ENCODE data around the gene CAPN3.

The CAPN3 gene

DNA sequence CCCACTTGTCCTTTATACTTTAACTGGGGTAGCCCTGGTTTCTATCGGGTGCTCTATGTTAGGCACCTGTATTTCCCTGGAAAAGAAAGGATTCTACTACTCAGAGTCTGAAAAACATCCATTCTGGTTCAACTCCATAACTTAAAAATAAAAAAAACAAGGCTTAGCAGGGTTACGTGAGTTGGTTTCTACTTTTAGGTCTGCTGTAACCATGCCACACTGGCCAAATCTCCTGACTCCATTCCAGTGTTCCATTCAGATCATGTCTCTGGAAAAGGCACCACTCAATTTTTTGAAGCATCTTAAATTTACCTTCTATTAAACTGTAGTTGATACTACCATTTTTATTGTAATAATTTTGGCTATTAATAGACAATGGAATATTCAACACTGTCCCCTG lies 62.1 kb downstream of the CAPN3 start:
- Histone ChIP-seq H3K9ac (ENCODE audit: low read length) (no peak overlapping the region), H3K4me3 (ENCODE audit: low read length) (no peak overlapping the region), H2AFZ (ENCODE audit: low read depth, low read length) (no peak overlapping the region), H3K27me3 (ENCODE audit: low read depth, low read length) (no peaks in the 10 kb centered on the region), H4K20me1 (ENCODE audit: insufficient read depth, low read length) (no peaks in the 10 kb centered on the region), H3K27ac (ENCODE audit: low read length) (no peak overlapping the region), H3K36me3 (replicated peaks; ENCODE audit: low read depth, low read length) (peaks cover 25% of the 10 kb centered on the region), H3K9me3 (ENCODE audit: insufficient read depth, low read length) (no peaks in the 10 kb centered on the region), H3K4me2 (ENCODE audit: low read length) (no peak overlapping the region), H3K79me2 (ENCODE audit: low read length) (no peaks in the 10 kb centered on the region), H3K4me1 (ENCODE audit: low read length) (no peaks in the 10 kb centered on the region)
- TF ChIP-seq, protein P1, sequence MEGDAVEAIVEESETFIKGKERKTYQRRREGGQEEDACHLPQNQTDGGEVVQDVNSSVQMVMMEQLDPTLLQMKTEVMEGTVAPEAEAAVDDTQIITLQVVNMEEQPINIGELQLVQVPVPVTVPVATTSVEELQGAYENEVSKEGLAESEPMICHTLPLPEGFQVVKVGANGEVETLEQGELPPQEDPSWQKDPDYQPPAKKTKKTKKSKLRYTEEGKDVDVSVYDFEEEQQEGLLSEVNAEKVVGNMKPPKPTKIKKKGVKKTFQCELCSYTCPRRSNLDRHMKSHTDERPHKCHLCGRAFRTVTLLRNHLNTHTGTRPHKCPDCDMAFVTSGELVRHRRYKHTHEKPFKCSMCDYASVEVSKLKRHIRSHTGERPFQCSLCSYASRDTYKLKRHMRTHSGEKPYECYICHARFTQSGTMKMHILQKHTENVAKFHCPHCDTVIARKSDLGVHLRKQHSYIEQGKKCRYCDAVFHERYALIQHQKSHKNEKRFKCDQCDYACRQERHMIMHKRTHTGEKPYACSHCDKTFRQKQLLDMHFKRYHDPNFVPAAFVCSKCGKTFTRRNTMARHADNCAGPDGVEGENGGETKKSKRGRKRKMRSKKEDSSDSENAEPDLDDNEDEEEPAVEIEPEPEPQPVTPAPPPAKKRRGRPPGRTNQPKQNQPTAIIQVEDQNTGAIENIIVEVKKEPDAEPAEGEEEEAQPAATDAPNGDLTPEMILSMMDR (IDR thresholded peaks at IDR 0.05; ENCODE audit: low read depth, low read length), result no peak
- TF ChIP-seq EZH2phosphoT487 (IDR thresholded peaks at IDR 0.05; ENCODE audit: low read depth), result no peak

DNA sequence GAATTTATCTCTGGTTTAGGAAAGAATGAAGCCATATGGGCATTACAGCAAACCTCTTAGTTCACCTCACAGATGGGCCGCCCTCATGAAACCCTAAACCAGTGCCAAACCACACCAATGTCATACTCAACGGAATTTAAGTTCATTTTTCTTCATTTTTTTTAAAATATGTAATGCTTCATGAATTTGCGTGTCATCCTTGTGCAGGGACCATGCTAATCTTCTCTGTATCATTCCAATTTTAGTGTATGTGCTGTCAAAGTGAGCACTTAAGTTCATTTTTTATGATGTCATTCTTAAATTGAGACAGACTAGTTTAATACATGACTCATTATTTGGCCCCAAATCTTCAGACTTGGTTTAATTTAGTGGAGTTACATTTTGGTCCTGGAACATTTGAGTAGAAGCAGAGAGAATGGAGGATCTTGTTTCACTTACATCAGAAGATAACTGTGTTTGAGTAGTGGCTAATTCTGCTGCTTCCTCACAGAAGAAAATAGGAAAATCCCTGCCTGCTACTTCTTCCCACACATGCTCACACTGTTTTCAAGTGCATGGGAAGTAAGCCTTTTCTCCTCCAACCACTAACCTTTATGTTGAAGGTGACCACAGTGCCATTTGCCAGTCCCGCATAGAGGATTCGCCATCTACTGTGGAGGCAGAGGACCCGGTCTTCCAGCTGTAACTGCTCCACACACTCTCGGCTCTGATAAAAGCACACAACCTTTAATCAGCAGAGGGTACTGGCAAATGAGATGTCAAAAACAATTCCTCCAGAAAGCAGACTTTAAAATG lies 68.3 kb downstream of the CAPN3 start:
- Histone ChIP-seq H3K9ac (ENCODE audit: low read length) (no peak overlapping the region), H3K9me3 (ENCODE audit: insufficient read depth, low read length) (no peaks in the 10 kb centered on the region), H3K4me1 (ENCODE audit: low read length) (no peaks in the 10 kb centered on the region), H4K20me1 (ENCODE audit: insufficient read depth, low read length) (no peaks in the 10 kb centered on the region), H3K4me3 (ENCODE audit: low read length) (no peak overlapping the region), H3K27me3 (ENCODE audit: low read depth, low read length) (no peaks in the 10 kb centered on the region), H3K27ac (ENCODE audit: low read length) (no peak overlapping the region), H3K36me3 (replicated peaks; ENCODE audit: low read depth, low read length) (peaks cover 27% of the 10 kb centered on the region), H2AFZ (ENCODE audit: low read depth, low read length) (no peak overlapping the region), H3K79me2 (ENCODE audit: low read length) (no peaks in the 10 kb centered on the region), H3K4me2 (ENCODE audit: low read length) (no peak overlapping the region)
- no peak for TF ChIP-seq EZH2phosphoT487 (IDR thresholded peaks at IDR 0.05; ENCODE audit: low read depth)
- TF ChIP-seq, protein P1 (IDR thresholded peaks at IDR 0.05; ENCODE audit: low read depth, low read length), result no peak

DNA sequence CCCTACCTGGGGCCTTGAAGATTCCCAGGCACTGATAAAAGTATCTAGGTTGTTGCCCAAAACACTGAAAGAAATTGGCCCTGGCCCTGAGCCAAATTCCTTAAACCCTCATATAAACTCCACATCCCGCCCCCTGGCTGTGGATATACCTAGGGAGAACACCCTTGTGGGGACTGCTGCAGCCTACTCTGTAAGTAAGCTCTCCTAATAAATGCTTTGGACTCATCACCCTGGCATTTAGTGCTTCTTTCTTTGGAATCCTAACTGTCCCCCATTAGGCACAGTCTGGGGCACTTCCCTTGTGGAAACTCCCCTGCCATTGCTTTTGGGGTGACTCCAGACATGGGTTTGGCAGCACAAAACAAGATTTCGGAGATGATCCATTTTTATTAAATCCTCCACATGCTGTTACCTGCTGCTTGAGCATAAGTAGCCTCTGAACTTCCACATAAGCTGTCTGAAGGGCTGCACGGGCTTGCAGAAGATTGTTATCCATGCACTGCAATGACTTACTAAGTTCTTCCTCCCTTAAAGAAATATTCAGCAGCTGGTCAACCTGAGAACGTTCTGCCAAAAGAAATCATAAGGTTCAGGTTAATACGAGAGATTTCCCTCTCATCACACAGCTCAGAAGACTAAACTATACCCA lies 85.2 kb downstream of the CAPN3 start:
- no peaks in the 10 kb centered on the region for H4K20me1 ChIP-seq (ENCODE audit: insufficient read depth, low read length)
- no peak overlapping the region for H3K4me2 ChIP-seq (ENCODE audit: low read length)
- no peaks in the 10 kb centered on the region for H3K9me3 ChIP-seq (ENCODE audit: insufficient read depth, low read length)
- no peak overlapping the region for H3K27ac ChIP-seq (ENCODE audit: low read length)
- no peak overlapping the region for H3K9ac ChIP-seq (ENCODE audit: low read length)
- no peaks in the 10 kb centered on the region for H3K79me2 ChIP-seq (ENCODE audit: low read length)
- H3K4me1 ChIP-seq (ENCODE audit: low read length), result no peaks in the 10 kb centered on the region
- H2AFZ ChIP-seq (ENCODE audit: low read depth, low read length), result no peak overlapping the region
- H3K36me3 ChIP-seq (replicated peaks; ENCODE audit: low read depth, low read length), result peaks cover 33% of the 10 kb centered on the region
- H3K27me3 ChIP-seq (ENCODE audit: low read depth, low read length), result no peaks in the 10 kb centered on the region
- no peak for TF ChIP-seq EZH2phosphoT487 (IDR thresholded peaks at IDR 0.05; ENCODE audit: low read depth)
- TF ChIP-seq, protein P1 (IDR thresholded peaks at IDR 0.05; ENCODE audit: low read depth, low read length), result no peak
- H3K4me3 ChIP-seq (ENCODE audit: low read length), result no peak overlapping the region

DNA sequence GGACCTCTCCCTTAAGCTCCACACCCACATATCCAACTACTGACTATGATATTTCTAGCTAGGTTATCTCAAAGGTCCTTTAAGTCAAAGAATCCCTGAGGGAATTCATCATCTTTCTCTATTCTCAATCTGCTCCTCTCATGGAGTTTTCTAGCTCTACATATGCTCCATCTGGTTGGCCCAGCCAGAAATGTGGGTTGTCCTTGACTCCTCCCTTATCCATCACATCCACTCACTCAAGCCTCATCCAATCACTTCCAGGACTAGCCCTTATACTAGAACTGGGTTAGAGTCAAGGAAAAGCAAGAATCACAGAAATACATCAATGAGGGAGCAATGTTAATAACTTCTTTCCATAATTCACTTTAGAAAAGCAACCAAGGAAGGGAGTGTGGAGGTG lies 86.2 kb downstream of the CAPN3 start:
- no peak overlapping the region for H3K9ac ChIP-seq (ENCODE audit: low read length)
- peaks cover 35% of the 10 kb centered on the region for H3K36me3 ChIP-seq (replicated peaks; ENCODE audit: low read depth, low read length)
- no peak overlapping the region for H3K4me3 ChIP-seq (ENCODE audit: low read length)
- H3K27ac ChIP-seq (ENCODE audit: low read length), result no peak overlapping the region
- no peaks in the 10 kb centered on the region for H3K9me3 ChIP-seq (ENCODE audit: insufficient read depth, low read length)
- no peaks in the 10 kb centered on the region for H3K27me3 ChIP-seq (ENCODE audit: low read depth, low read length)
- TF ChIP-seq, protein P1 (IDR thresholded peaks at IDR 0.05; ENCODE audit: low read depth, low read length), result no peak
- TF ChIP-seq EZH2phosphoT487 (IDR thresholded peaks at IDR 0.05; ENCODE audit: low read depth), result no peak
- H2AFZ ChIP-seq (ENCODE audit: low read depth, low read length), result no peak overlapping the region
- H3K79me2 ChIP-seq (ENCODE audit: low read length), result no peaks in the 10 kb centered on the region
- no peak overlapping the region for H3K4me2 ChIP-seq (ENCODE audit: low read length)
- H4K20me1 ChIP-seq (ENCODE audit: insufficient read depth, low read length), result no peaks in the 10 kb centered on the region
- no peaks in the 10 kb centered on the region; the same call in 1 of the 2 replicates for H3K4me1 ChIP-seq (ENCODE audit: low read length)
